Retina (tissue), 1 donor: ENCODE measurements around the gene PCYT2.
"Not testable (repeated sequence)": the region's sequence is repeated elsewhere in the genome, so short reads cannot be mapped to it uniquely, and the experiment has no call there.

Experiments
- DNase-seq: peaks from one replicate; pipeline ENCODE4 v3.0.0-alpha.2; 2016

The PCYT2 gene

GRCh38 chr17:81911277-81911961 lies at the start of gene PCYT2:
TSS of gene PCYT2 (minus strand) at chr17:81911399. CDS start at chr17:81911355, 44 bp downstream.
- peak; percentile 62 for DNase-seq

GRCh38 chr17:81960130-81960958 lies 49.1 kb upstream of the PCYT2 start:
- DNase-seq = peak; percentile 46

GRCh38 chr17:81959362-81960129 lies 48.3 kb upstream of the PCYT2 start:
- peak; percentile 78 for DNase-seq

GRCh38 chr17:81958633-81959342 lies 47.6 kb upstream of the PCYT2 start:
- DNase-seq = no peak

- no peak for DNase-seq
Observed at GRCh38 chr17:81957691-81958432, 46.7 kb upstream of the PCYT2 start.

- no peak for DNase-seq
Observed at GRCh38 chr17:81956607-81957589, 45.7 kb upstream of the PCYT2 start.

- DNase-seq = no peak
Observed at GRCh38 chr17:81955756-81956544, 44.8 kb upstream of the PCYT2 start.

- no peak for DNase-seq
Observed at GRCh38 chr17:81955058-81955681, 44.0 kb upstream of the PCYT2 start.

GRCh38 chr17:81954131-81955057 lies 43.2 kb upstream of the PCYT2 start:
- DNase-seq = no peak

GRCh38 chr17:81953443-81953842 lies 42.2 kb upstream of the PCYT2 start:
- DNase-seq = not testable (repeated sequence)

- no peak for DNase-seq
Observed at GRCh38 chr17:81952792-81953228, 41.6 kb upstream of the PCYT2 start.

- no peak for DNase-seq
Observed at GRCh38 chr17:81951785-81952684, 40.8 kb upstream of the PCYT2 start.

- no peak for DNase-seq
Observed at GRCh38 chr17:81950501-81950900, 39.3 kb upstream of the PCYT2 start.

GRCh38 chr17:81948635-81949378 lies 37.6 kb upstream of the PCYT2 start:
- no peak for DNase-seq

GRCh38 chr17:81947189-81947588 lies 36.0 kb upstream of the PCYT2 start, which contains the start of gene MYADML2:
TSS of gene MYADML2 (minus strand) at chr17:81947233. CDS start at chr17:81941741, 5,492 bp downstream.
- no peak for DNase-seq

GRCh38 chr17:81944858-81945257 lies 33.7 kb upstream of the PCYT2 start:
- no peak for DNase-seq
